ENCODE measurements around the gene ZNF597.

- TF ChIP-seq CTCF (IDR thresholded peaks at IDR 0.05 in 4 of 5, conservative IDR thresholded peaks at IDR 0.05 in 1 of 5), result no peak
- no peak for TF ChIP-seq POLR2A (IDR thresholded peaks at IDR 0.05)
These were observed 41.9 kb upstream of the ZNF597 start for GRCh38 chr16:3485097-3485745.
